Right kidney (tissue), 1 donor: Measurements from ENCODE around the gene ANKRD27.
"Not testable (repeated sequence)": the region's sequence is repeated elsewhere in the genome, so short reads cannot be mapped to it uniquely, and the experiment has no call there.

ENCODE experiments used
- DNase-seq: peaks from one replicate; pipeline ENCODE4 v3.0.0-alpha.2; 2016

The ANKRD27 gene

DNA sequence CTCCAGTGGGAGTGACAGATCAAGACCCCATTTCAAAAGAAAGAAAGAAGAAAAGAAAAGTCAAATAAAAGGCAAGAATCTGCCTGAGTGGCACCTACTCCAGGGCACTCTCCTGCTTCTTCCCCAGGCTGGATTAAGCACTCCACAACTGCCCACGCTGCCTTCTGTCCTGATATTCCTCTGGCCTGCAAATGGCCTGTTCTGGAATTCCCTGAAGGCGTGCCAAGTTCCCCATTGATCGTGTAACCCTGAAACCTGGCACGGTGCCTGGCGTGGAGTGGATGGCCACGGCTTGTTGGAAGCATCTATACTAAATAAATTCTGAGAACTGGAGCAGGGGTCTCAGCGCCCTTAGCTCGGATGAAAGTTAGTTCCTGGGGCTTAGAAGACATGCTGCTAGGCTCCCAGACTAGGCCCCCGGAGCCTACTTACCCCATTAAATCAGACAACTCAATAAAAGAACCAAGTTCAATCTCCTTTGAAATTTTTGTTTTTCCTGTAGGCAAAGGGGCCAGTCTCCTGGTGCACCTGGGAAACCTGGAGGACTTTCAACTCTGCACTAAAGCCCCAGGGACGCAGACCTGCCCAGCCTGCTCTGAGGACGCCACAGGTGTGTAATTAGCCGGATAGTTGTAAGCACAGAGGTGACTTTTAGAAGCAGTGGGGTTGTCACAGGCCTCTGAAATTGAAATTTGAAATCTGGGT lies 21.9 kb downstream of the ANKRD27 start:
- DNase-seq, result peak; percentile 13

- not testable (repeated sequence) for DNase-seq
Measured at GRCh38 chr19:32652331-32652730, 22.6 kb downstream of the ANKRD27 start.

- peak; percentile 10 for DNase-seq
Measured at GRCh38 chr19:32651729-32652140, 23.2 kb downstream of the ANKRD27 start.

GRCh38 chr19:32650671-32651070 lies 24.3 kb downstream of the ANKRD27 start:
- DNase-seq, result no peak

GRCh38 chr19:32649751-32650150 lies 25.2 kb downstream of the ANKRD27 start:
- no peak for DNase-seq

DNA sequence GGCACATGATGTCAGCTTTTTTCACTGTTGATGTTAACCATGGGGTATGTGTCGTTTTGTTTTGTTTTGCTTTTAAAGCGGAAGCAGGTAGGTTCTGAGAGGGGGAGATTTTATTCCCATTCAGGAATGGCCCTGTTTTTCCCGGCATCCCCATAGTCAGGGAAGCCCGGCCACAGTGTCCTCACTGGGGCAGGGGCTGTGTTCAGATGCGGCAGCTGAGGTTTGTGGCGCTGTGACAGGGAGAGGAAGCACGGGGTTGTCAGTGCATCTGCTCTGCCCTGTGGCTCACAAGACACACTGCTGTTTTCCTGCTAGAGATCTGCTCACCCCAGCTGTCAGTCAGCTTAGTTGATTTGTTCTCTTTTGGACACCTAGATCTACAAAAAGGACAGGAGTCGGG lies 27.6 kb downstream of the ANKRD27 start:
- no peak for DNase-seq

GRCh38 chr19:32646556-32646955 lies 28.4 kb downstream of the ANKRD27 start:
- DNase-seq, result no peak

DNA sequence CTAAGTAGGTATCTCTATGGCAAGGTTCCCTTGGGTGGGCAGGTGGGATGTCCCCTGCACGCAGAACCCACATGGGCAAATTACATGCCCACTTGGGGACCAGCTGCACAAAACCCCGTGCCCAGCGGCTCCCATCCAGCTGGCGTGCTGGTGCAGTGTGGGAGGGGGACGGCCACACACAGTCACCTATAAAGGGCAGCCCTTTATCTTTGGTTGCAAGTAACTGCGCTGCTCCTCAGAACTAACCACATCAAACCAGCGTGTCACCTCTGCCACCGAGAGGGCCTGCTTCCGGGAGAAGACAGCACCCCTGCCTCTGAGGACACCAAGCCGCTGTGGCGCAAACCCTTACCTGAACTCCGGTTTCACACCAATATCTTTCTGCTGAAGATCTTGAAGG lies 32.2 kb downstream of the ANKRD27 start:
- no peak for DNase-seq

DNA sequence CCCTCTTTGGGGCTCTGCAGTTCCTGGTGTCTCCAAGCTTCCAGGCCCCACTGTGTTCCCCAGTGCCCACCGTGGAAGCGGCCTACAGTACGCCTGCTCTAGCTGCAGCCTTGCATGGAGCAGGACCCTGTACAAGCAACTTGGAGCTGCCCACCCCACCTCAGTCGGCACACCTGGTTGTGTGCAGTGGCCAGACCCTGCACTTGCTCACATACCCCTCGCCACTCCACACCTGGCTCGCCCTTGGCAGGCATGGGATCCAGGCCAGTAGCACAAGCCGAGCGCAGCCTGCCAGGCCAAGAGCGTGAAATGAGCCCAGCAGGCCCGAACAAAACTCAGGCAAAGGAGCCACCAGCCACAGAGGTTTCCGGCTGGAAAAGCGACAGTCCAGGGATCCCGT lies 36.4 kb downstream of the ANKRD27 start:
- no peak for DNase-seq

GRCh38 chr19:32637480-32637879 lies 37.5 kb downstream of the ANKRD27 start:
- no peak for DNase-seq

DNA sequence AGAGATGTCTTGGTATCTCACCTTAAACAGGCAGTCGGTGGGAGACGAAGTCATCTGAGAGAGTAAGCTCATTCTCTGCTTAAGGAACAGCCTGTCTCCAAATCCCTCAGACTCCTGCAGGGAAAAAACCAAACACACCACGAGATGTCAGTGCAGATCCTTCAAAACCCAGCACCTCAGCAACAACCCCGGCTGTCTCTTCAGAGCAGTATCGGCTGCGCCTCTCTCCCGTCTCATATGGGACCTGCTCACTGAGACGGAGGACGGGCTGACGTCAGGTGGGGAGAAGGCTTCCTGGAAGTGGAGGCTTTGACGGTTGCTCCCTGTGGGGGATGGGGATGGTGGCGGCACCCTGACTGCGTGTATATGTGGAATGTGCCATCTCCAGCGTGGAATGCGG lies 43.6 kb downstream of the ANKRD27 start:
- no peak for DNase-seq

DNA sequence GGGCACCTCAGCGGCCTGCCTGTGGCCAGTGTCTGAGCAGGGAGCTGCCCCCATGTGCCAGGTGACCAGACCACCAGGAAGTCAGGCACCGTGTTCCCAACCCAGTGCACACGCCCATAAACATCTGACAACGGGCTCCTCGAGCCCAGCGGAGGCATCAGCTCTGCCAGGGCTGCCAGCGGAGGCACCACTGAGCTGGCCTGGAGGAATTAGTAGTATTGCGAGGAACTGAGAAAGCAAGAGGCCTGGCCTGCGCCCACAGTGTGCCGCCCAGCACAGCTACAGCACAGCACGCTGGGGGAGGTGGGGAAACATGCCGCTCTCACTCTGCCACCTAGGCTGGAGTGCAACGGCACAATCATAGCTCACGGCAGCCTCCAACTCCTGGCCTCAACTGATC lies 44.6 kb downstream of the ANKRD27 start:
- DNase-seq, result no peak

- no peak for DNase-seq
Measured at GRCh38 chr19:32627714-32628270, 47.2 kb downstream of the ANKRD27 start.

DNA sequence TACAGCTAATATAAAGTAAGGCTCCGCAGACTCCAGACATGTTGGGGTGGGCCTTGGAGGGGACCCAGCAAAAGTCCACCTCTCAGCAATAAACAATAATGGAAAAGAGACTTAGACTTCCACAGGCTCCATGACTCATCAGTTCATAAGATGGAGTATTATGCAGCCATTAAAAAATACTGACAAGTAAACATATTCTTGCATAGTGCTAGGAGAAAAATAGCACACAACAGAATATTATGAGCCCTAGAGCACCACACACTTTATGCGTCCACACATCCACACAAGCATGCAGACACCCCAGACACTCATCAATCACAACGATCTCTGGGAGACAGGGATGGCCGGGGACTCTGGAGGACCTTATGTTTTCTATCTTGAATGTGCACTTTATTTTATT lies 48.0 kb downstream of the ANKRD27 start:
- DNase-seq, result no peak

DNA sequence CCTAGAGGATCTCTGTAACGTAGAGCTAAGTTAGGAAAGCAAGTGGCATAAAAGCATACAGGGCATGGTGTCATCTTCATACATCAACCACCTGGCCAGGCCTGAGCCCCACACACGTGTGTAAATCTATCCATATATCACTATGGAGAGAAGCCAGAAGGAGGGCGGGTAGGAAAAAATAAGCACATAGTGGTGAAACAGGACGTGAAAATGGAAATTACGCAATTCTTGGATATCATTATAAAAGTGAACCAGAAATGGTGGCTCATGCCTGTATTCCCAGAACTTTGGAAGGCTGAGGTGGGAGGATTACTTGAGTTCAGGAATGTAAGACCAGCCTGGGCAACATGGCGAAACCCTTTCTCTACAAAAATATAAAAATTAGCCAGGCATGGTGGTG lies 50.6 kb downstream of the ANKRD27 start:
- no peak for DNase-seq

- no peak for DNase-seq
Measured at GRCh38 chr19:32622002-32622401, 53.0 kb downstream of the ANKRD27 start.

DNA sequence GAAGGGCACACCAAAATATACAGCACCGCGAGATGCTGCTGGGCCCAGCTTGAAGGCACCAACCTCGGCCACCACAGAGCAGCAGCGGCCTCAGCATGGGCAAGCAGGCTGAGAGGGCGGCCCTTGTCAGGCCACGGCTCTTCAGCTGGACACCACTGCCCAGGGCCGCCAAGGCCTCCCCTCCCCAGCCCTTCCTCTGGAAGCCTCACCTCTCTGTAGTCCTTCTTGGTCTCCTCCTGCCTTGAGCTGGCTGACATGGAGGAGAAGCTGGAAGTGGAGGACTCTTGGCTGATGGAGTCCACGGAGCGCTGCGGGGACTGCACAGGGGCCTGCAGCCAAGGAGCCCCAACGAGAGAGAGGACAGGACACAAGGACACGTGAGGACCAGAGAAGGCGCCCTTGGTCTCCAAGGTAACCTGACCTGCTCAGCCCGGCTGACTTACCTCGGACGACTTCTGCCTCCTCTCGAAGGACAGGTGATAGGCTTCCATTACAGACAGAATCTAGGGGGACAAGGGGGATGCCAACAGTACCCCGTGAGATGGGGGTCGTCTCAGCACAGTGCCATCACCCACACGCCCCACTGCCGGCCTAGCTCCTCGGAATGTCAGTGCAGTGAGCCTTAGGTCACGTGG lies 55.8 kb downstream of the ANKRD27 start:
- DNase-seq, result no peak

- no peak for DNase-seq
Measured at GRCh38 chr19:32615569-32615968, 59.4 kb downstream of the ANKRD27 start.

DNA sequence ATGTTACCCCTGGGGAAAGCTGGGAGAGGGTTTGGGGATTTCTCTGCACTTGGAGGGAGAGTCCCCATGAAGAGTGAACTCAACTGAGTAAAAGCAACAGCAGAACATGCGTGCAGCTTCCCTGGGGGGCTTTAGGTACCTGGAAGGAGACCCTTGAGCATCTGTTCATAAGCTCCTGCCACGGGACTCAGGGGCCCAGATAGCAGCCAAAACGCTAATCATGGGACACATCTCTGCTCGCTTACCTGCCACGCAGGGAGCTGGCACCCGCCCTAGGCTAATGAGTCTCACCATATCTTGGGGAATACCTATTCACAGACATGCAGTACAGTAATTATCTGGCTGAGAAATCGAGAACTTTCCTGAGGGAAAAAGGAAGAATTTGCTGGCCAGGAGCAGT lies 60.1 kb downstream of the ANKRD27 start:
- DNase-seq, result no peak

- no peak for DNase-seq
Measured at GRCh38 chr19:32613008-32613407, 62.0 kb downstream of the ANKRD27 start.

- no peak for DNase-seq
Measured at GRCh38 chr19:32611161-32611560, 63.8 kb downstream of the ANKRD27 start.

GRCh38 chr19:32607479-32607878 lies 67.5 kb downstream of the ANKRD27 start:
- no peak for DNase-seq

GRCh38 chr19:32606289-32606688 lies 68.7 kb downstream of the ANKRD27 start:
- DNase-seq, result no peak

GRCh38 chr19:32605544-32605943 lies 69.4 kb downstream of the ANKRD27 start:
- no peak for DNase-seq
